ENCODE results near the gene C22orf23.
"Not testable (repeated sequence)": the region's sequence is repeated elsewhere in the genome, so short reads cannot be mapped to it uniquely, and the experiment has no call there.

DNA sequence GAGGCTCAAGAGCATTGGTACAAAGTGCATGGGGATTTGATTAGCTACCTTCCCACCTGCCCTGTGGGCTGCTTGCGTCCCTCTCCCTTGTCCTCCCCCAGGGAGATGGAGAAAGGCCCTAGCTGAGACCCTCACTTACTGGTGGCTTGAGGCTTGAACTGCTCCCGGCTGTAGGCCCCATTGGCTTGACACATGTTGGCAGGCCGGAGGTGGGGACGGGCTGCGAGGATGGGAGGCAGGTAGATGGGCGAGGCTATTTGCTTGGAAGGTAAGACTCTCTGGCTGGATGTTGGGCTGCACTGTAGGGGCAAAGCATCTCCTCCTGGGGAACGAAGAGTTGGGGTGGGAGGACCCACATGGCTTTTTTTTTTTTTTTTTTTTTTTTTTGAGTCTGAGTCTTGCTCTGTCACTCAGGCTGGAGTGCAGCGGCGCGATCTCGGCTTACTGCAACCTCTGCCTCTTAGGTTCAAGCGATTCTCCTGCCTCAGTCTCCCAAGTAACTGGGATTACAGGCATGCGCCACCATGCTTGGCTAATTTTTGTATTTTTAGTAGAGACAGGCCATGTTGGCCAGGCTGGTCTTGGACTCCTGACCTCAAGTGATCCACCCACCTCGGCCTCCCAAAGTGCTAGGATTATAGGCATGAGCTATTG lies 6.1 kb downstream of the C22orf23 start:
- TF ChIP-seq, protein P1, sequence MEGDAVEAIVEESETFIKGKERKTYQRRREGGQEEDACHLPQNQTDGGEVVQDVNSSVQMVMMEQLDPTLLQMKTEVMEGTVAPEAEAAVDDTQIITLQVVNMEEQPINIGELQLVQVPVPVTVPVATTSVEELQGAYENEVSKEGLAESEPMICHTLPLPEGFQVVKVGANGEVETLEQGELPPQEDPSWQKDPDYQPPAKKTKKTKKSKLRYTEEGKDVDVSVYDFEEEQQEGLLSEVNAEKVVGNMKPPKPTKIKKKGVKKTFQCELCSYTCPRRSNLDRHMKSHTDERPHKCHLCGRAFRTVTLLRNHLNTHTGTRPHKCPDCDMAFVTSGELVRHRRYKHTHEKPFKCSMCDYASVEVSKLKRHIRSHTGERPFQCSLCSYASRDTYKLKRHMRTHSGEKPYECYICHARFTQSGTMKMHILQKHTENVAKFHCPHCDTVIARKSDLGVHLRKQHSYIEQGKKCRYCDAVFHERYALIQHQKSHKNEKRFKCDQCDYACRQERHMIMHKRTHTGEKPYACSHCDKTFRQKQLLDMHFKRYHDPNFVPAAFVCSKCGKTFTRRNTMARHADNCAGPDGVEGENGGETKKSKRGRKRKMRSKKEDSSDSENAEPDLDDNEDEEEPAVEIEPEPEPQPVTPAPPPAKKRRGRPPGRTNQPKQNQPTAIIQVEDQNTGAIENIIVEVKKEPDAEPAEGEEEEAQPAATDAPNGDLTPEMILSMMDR (IDR thresholded peaks at IDR 0.05 in 8 of 11, conservative IDR thresholded peaks at IDR 0.05 in 3 of 11): not testable (repeated sequence)
- TF ChIP-seq POLR2A (IDR thresholded peaks at IDR 0.05): not testable (repeated sequence)

Measured in spleen (tissue), 7 donors.